Measurements from ENCODE around the gene SMPDL3A. TPM values are rescaled to one million over a fixed set of nuclear protein-coding genes. Genes with fewer than 3 reads are reported as not detected.

SMPDL3A gene
- total and polyA plus RNA-seq, 2 of the 8 experiments (the other 6 are each of a cell fraction or from before 2014, with no cell fraction given) = 3.5 to 3.9 TPM

DNA sequence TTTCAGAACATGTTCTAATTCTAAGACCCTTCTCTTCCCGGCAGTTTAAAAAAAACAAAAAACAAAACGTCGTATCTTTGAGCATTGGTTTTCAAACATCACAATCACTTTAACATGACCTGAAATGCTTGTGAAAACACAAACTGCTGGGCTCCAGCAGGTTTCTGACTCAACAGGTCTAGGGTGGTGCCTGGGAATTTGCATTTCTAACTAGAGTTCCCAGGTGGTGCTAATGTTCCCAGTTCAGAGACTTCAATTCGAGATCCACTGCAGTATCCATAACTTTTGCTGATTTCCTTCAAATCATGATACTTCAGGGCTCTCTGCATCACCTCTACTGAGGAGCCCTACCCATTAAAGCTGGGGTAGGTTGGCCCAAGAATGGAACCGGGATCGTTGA lies 850 bp upstream of the SMPDL3A start:
- Histone ChIP-seq H2BK15ac (ENCODE audit: low read length) (no peak overlapping the region), H4K8ac (ENCODE audit: extremely low read depth, insufficient read depth, low read length) (no peak overlapping the region), H4K5ac (ENCODE audit: insufficient read length, low read depth, low read length) (no peak overlapping the region), H3K14ac (ENCODE audit: insufficient read length) (no peak overlapping the region), H3K56ac (replicated peaks; ENCODE audit: insufficient read length, low read depth, low read length) (no peak overlapping the region), H4K20me1 (replicated peaks in 1 of 2; ENCODE audit: control insufficient read depth in 1 of 2, insufficient read depth in 2 of 2, low read length in 2 of 2) (no peaks in the 10 kb centered on the region), H3K4me1 (replicated peaks in 1 of 4; ENCODE audit: control insufficient read depth in 3 of 4, insufficient read depth in 4 of 4, low read length in 3 of 4) (peaks cover 3 to 24% (median 13%) of the 10 kb centered on the region in 4 experiments; a peak in 6 of 7 replicates), H2BK5ac (ENCODE audit: low read depth, low read length) (no peak overlapping the region), H2AK5ac (ENCODE audit: low read depth, low read length) (no peak overlapping the region), H3K9ac (replicated peaks in 1 of 4; ENCODE audit: extremely low read depth in 1 of 4, low read depth in 3 of 4, low read length in 3 of 4) (no peak overlapping the region), H3K4me3 (ENCODE audit: extremely low read depth in 1 of 4, insufficient read depth in 2 of 4, low read depth in 3 of 4, low read length in 4 of 4) (peak overlapping the region in 2 of 4 experiments; percentile 2 to 72; a peak in 4 of 8 replicates), H3K4me2 (ENCODE audit: insufficient read depth in 1 of 2, low read depth in 2 of 2, low read length in 2 of 2) (peak overlapping the region; percentile 96 to 99), H3K23ac (ENCODE audit: insufficient read length) (no peak overlapping the region), H2BK12ac (ENCODE audit: low read depth, low read length) (no peak overlapping the region), H3K4ac (replicated peaks; ENCODE audit: insufficient read length, low read depth, low read length) (no peak overlapping the region), H3K79me2 (ENCODE audit: control insufficient read depth in 1 of 2, insufficient read depth in 2 of 2, low read length in 2 of 2) (no peaks in the 10 kb centered on the region), H3K23me2 (ENCODE audit: low read depth, low read length) (peaks cover 12% of the 10 kb centered on the region; the same call in 1 of the 2 replicates), H4K91ac (replicated peaks; ENCODE audit: insufficient read length, low read length) (no peak overlapping the region), H3K9me3 (ENCODE audit: insufficient read depth in 2 of 2, low read depth in 1 of 2, low read length in 1 of 2) (no peaks in the 10 kb centered on the region), H3K18ac (ENCODE audit: extremely low read depth, low read length) (no peak overlapping the region), H2BK120ac (replicated peaks; ENCODE audit: low read depth, low read length) (no peak overlapping the region), H2AFZ (ENCODE audit: low read length) (no peak overlapping the region), H3K79me1 (ENCODE audit: low read depth, low read length) (no peaks in the 10 kb centered on the region), H3K27me3 (replicated peaks in 1 of 4; ENCODE audit: control insufficient read depth in 3 of 4, extremely low read depth in 1 of 4, insufficient read depth in 3 of 4, low read length in 3 of 4) (no peaks in the 10 kb centered on the region; a peak in 2 of 7 replicates), H3K27ac (ENCODE audit: low read depth, low read length) (no peak overlapping the region), H3K36me3 (ENCODE audit: control insufficient read depth in 2 of 4, insufficient read depth in 4 of 4, low read length in 3 of 4) (no peaks in the 10 kb centered on the region), H2BK20ac (ENCODE audit: low read length) (no peak overlapping the region)
- TF ChIP-seq GABPA (IDR thresholded peaks at IDR 0.05; ENCODE audit: borderline replicate concordance, insufficient read depth, low read length) (no peak), HDAC6 (IDR thresholded peaks at IDR 0.05; ENCODE audit: low read depth, low read length) (no peak), ZNF274 (IDR thresholded peaks at IDR 0.05; ENCODE audit: borderline replicate concordance, extremely low read depth, low read length) (no peak), FOSL1 (IDR thresholded peaks at IDR 0.05; ENCODE audit: insufficient read depth, low read depth, low read length) (no peak), CEBPB (IDR thresholded peaks at IDR 0.05; ENCODE audit: low read depth, low read length) (no peak), RFX5 (IDR thresholded peaks at IDR 0.05; ENCODE audit: borderline replicate concordance, low read depth, low read length) (no peak), RNF2 (IDR thresholded peaks at IDR 0.05; ENCODE audit: borderline replicate concordance, low read depth, low read length, missing control alignments, poor library complexity, severe bottlenecking) (no peak), YY1 (IDR thresholded peaks at IDR 0.05; ENCODE audit: low read depth, low read length) (no peak), SRF (IDR thresholded peaks at IDR 0.05; ENCODE audit: low read depth, low read length) (no peak), SP1 (IDR thresholded peaks at IDR 0.05; ENCODE audit: low read depth, low read length) (no peak), NANOG (IDR thresholded peaks at IDR 0.05; ENCODE audit: insufficient read depth, low read depth, low read length, poor library complexity, severe bottlenecking) (no peak)
- ChIA-PET POLR2A (ENCODE audit: partially characterized antibody) (interaction anchor here (0.8 to 1.9 kb wide), 3 partner anchors 9 to 13 kb away, joined by 4 to 6 read pairs (median 4); partner anchors contain the start of gene FABP7), CTCF (ENCODE audit: partially characterized antibody) (interaction anchor here (1.0 to 12.0 kb wide), 8 partner anchors 9 to 217 kb away, joined by 3 to 62 read pairs (median 6); partner anchors contain the start of gene FABP7)
- 27% methylated on average over 6 of the region's 6 CpGs; no CpG with 5 or more reads in 1 of the 2 experiments for WGBS, 2 experiments (ENCODE audit: extremely low coverage in 1 of 2, insufficient coverage in 1 of 2, insufficient read length in 1 of 2, insufficient replicate concordance in 2 of 2, low coverage in 1 of 2, low lambda C conversion rate in 2 of 2, missing lambda C conversion rate in 1 of 2)
- DNase-seq (ENCODE audit: low read depth in 1 of 2, low spot score in 2 of 2) = no peak
- no peak for FAIRE-seq

All from H1 (cell line).